OCI-LY1 (cell line): Measurements from ENCODE around the gene GID4.

Experiments used
- H2AFZ ChIP-seq: fragments of 200-600 bp; sonication (generic), shearing (Covaris generic); 2 replicates; pipeline ENCODE4 v1.6.0; 2014; ENCODE audit warnings: antibody characterized with exemption, mild to moderate bottlenecking, low read length
- H3F3A ChIP-seq: fragments of 200-600 bp; sonication (generic), shearing (Covaris generic); 2 replicates; pipeline ENCODE4 v1.6.0; 2014; ENCODE audit warnings: mild to moderate bottlenecking, antibody characterized with exemption, low read length, moderate library complexity; ENCODE audit not compliant: insufficient read depth
- H3K27ac ChIP-seq: fragments of 200-600 bp; sonication (generic); 2 replicates; pipeline ENCODE4 v1.5.1; 2014; ENCODE audit warnings: low read length, mixed run types, mild to moderate bottlenecking, low read depth; ENCODE audit not compliant: poor library complexity, severe bottlenecking
- H3K27me3 ChIP-seq: fragments of 200-600 bp; sonication (generic); 2 replicates; pipeline ENCODE4 v1.6.0; 2014; ENCODE audit warnings: antibody characterized with exemption, mild to moderate bottlenecking, low read length, moderate library complexity; ENCODE audit not compliant: insufficient read depth
- H3K36me3 ChIP-seq: fragments of 200-600 bp; sonication (generic); 2 replicates; pipeline ENCODE4 v1.6.1; 2014; ENCODE audit warnings: mild to moderate bottlenecking, antibody characterized with exemption, low read length, moderate library complexity, mixed read lengths; ENCODE audit not compliant: insufficient read depth
- H3K4me1 ChIP-seq: fragments of 200-600 bp; sonication (generic); 2 replicates; pipeline ENCODE4 v1.5.1; 2014; ENCODE audit warnings: mild to moderate bottlenecking, low read length, moderate library complexity; ENCODE audit not compliant: insufficient read depth, severe bottlenecking
- H3K4me2 ChIP-seq: fragments of 200-600 bp; sonication (generic), shearing (Covaris generic); 2 replicates; pipeline ENCODE4 v1.6.1; 2014; ENCODE audit warnings: low read length
- H3K4me3 ChIP-seq: fragments of 200-600 bp; sonication (generic); 2 replicates; pipeline ENCODE4 v1.5.1; 2014; ENCODE audit warnings: low read length, low read depth, mild to moderate bottlenecking, mixed read lengths; ENCODE audit not compliant: poor library complexity, severe bottlenecking
- H3K79me2 ChIP-seq: fragments of 200-600 bp; shearing (Covaris generic); 2 replicates; pipeline ENCODE4 v1.6.1; 2016; ENCODE audit warnings: mixed run types, low read length, mixed read lengths; ENCODE audit not compliant: insufficient read depth
- H3K9ac ChIP-seq: fragments of 200-600 bp; sonication (generic), shearing (Covaris generic); 2 replicates; pipeline ENCODE4 v1.6.1; 2014; ENCODE audit warnings: mild to moderate bottlenecking, low read length, mixed read lengths
- H3K9me2 ChIP-seq: fragments of 200-600 bp; sonication (generic), shearing (Covaris generic); 2 replicates; pipeline ENCODE4 v1.6.1; 2014; ENCODE audit warnings: low read depth, mild to moderate bottlenecking, low read length, mixed read lengths
- H3K9me3 ChIP-seq: fragments of 200-600 bp; shearing (Covaris generic); 2 replicates; pipeline ENCODE4 v1.6.1; 2014; ENCODE audit warnings: low read length, mixed read lengths
- H4K20me1 ChIP-seq: fragments of 200-600 bp; sonication (generic), shearing (Covaris generic); 2 replicates; pipeline ENCODE4 v1.6.0; 2016; ENCODE audit warnings: mild to moderate bottlenecking, low read length; ENCODE audit not compliant: insufficient read depth
- CTCF ChIP-seq: fragments of 200-600 bp; sonication (generic), shearing (Covaris generic); IDR thresholded peaks from 2 replicates; pipeline ENCODE4 v1.5.1; 2017; ENCODE audit warnings: mild to moderate bottlenecking, antibody characterized with exemption, low read length, moderate library complexity, mixed read lengths
- EZH2 ChIP-seq: fragments of 200-600 bp; sonication (generic), shearing (Covaris generic); IDR thresholded peaks from 2 replicates; pipeline ENCODE4 v1.8.0; 2017; ENCODE audit warnings: borderline replicate concordance, mixed run types, mild to moderate bottlenecking, antibody characterized with exemption, low read length, moderate library complexity, mixed read lengths

The GID4 gene

GRCh38 chr17:18105595-18105994 is 66.4 kb downstream of the GID4 start:
- no peaks in the 10 kb centered on the region for H3K27me3 ChIP-seq
- no peaks in the 10 kb centered on the region for H3K9me3 ChIP-seq
- H3K9ac ChIP-seq = no peak overlapping the region
- no peak overlapping the region for H2AFZ ChIP-seq
- H3K4me3 ChIP-seq = no peak overlapping the region
- H3K9me2 ChIP-seq = no peaks in the 10 kb centered on the region
- no peaks in the 10 kb centered on the region for H3K79me2 ChIP-seq
- H3K4me1 ChIP-seq = no peaks in the 10 kb centered on the region
- no peak overlapping the region for H3K4me2 ChIP-seq
- peaks cover 52% of the 10 kb centered on the region for H3K36me3 ChIP-seq
- H4K20me1 ChIP-seq = no peaks in the 10 kb centered on the region
- no peaks in the 10 kb centered on the region for H3F3A ChIP-seq
- no peak overlapping the region for H3K27ac ChIP-seq
- TF ChIP-seq CTCF (no peak), EZH2 (no peak)

GRCh38 chr17:18106211-18106610 is 67.0 kb downstream of the GID4 start:
- H3K9me3 ChIP-seq = no peaks in the 10 kb centered on the region
- no peaks in the 10 kb centered on the region for H3K9me2 ChIP-seq
- H3K4me2 ChIP-seq = no peak overlapping the region
- H3K4me3 ChIP-seq = no peak overlapping the region
- no peaks in the 10 kb centered on the region for H4K20me1 ChIP-seq
- H3F3A ChIP-seq = no peaks in the 10 kb centered on the region
- no peak overlapping the region for H3K27ac ChIP-seq
- no peaks in the 10 kb centered on the region for H3K4me1 ChIP-seq
- H3K9ac ChIP-seq = no peak overlapping the region
- TF ChIP-seq CTCF = no peak
- no peak for TF ChIP-seq EZH2
- peaks cover 49% of the 10 kb centered on the region for H3K36me3 ChIP-seq
- no peaks in the 10 kb centered on the region for H3K79me2 ChIP-seq
- H2AFZ ChIP-seq = no peak overlapping the region
- H3K27me3 ChIP-seq = no peaks in the 10 kb centered on the region

- Histone ChIP-seq H3K36me3 (peaks cover 40% of the 10 kb centered on the region), H3F3A (no peaks in the 10 kb centered on the region)
- TF ChIP-seq EZH2 (no peak), CTCF (no peak)
Observed at GRCh38 chr17:18107061-18107790, 68.0 kb downstream of the GID4 start.

More at GRCh38 chr17:18107061-18107790, 68.0 kb downstream of the GID4 start:
- H3K27ac ChIP-seq = no peak overlapping the region
- no peak overlapping the region for H2AFZ ChIP-seq
- no peaks in the 10 kb centered on the region for H3K4me1 ChIP-seq
- no peaks in the 10 kb centered on the region for H3K9me2 ChIP-seq
- H3K9ac ChIP-seq = no peak overlapping the region
- no peak overlapping the region for H3K4me3 ChIP-seq
- H3K79me2 ChIP-seq = no peaks in the 10 kb centered on the region
- H3K9me3 ChIP-seq = no peaks in the 10 kb centered on the region
- no peak overlapping the region for H3K4me2 ChIP-seq
- H4K20me1 ChIP-seq = no peaks in the 10 kb centered on the region
- H3K27me3 ChIP-seq = 0 out of 2 replicates have a peak, but pooled peaks cover 3% of the 10 kb centered on the region
